Measurements from ENCODE around the gene KRTAP2-4. TPM values are rescaled to one million over a fixed set of nuclear protein-coding genes. Genes with fewer than 3 reads are reported as not detected.
"Not testable (repeated sequence)": the region's sequence is repeated elsewhere in the genome, so short reads cannot be mapped to it uniquely, and the experiment has no call there.

The KRTAP2-4 gene
- total and polyA plus RNA-seq, 2 of the 4 experiments (the other 2 are of a cell fraction) = not detected

DNA sequence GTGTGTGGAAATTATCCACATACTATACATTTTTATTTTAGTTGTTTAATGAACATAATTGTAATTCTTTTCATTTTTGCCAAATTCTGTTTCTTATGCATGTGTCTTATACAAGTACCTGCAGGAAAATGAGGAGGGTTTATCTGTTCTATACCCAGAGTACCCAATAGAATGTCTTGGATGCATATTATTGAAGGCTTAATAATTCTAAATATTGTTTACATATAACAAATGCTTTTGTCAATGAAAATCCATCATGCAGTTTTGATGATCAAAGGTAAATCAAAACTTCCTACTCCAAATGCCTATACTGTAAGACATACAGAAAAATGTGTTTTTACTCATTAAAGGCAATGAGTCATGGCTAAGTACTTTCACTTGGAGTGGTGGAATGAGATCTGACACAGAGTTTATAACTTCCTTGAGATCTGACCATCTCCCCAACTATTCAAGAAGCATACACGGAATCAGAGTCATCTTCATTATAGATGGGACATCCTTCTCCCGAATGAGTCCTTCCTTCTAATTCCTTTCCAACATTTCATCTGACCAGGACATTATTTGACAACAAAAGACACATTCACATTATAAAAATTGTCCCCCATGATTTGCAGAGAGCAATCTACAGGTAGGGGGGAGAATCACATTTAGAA, 38.8 kb upstream of the KRTAP2-4 start:
- peak overlapping the region; percentile 5; the same call in 1 of the 2 replicates for H2BK120ac ChIP-seq (ENCODE audit: low read depth, low read length)
- H3K18ac ChIP-seq (ENCODE audit: low read depth, low read length); H4K20me1 ChIP-seq (ENCODE audit: insufficient read depth, low read length); H3K27me3 ChIP-seq (ENCODE audit: control insufficient read depth, insufficient read depth, low read length); H3K4me1 ChIP-seq (ENCODE audit: control insufficient read depth, insufficient read depth, low read length); H2AK5ac ChIP-seq (ENCODE audit: low read depth, low read length); CTCF ChIA-PET; H2BK20ac ChIP-seq (ENCODE audit: low read depth, low read length); H4K91ac ChIP-seq (ENCODE audit: insufficient read depth, low read depth, low read length); H3K4ac ChIP-seq (ENCODE audit: low read depth, low read length); H3K4me3 ChIP-seq (ENCODE audit: insufficient read depth, low read depth, low read length); H3K79me1 ChIP-seq (ENCODE audit: low read depth in 1 of 2, low read length in 2 of 2); intact Hi-C loops (cut with micrococcal nuclease); H3K27ac ChIP-seq (ENCODE audit: insufficient read depth, low read length); H2AFZ ChIP-seq (replicated peaks; ENCODE audit: low read length, poor library complexity); BruUV-seq (replicated peaks); H3K9ac ChIP-seq (ENCODE audit: low read depth, low read length); POLR2A ChIA-PET (ENCODE audit: unreplicated experiment); H3K14ac ChIP-seq (replicated peaks; ENCODE audit: low read depth, low read length); H2AK9ac ChIP-seq (replicated peaks; ENCODE audit: low read depth, low read length, poor library complexity); dilution Hi-C loops (cut with HindIII; ENCODE audit: low sequenced_read_pairs, unreplicated experiment); H3K4me2 ChIP-seq (ENCODE audit: low read depth, low read length); H3K23ac ChIP-seq (ENCODE audit: low read depth, low read length); H4K5ac ChIP-seq (ENCODE audit: low read depth, low read length); H2BK15ac ChIP-seq (ENCODE audit: low read depth, low read length); in situ Hi-C loops (cut with MboI; ENCODE audit: low sequenced_read_pairs); H3K9me3 ChIP-seq (ENCODE audit: control insufficient read depth, insufficient read depth, low read length); H3K9me1 ChIP-seq (ENCODE audit: insufficient read depth, low read length); H3K36me3 ChIP-seq (ENCODE audit: control insufficient read depth, insufficient read depth, low read length): not testable (repeated sequence)
- H4K8ac ChIP-seq (ENCODE audit: low read depth in 2 of 2, low read length in 2 of 2) = peak overlapping the region in 1 of 2 experiments; percentile 49; a peak in 1 of 4 replicates
- 0 out of 2 replicates have a peak overlapping the region, but pooled peaks have one; percentile 32 for H3K56ac ChIP-seq (ENCODE audit: extremely low read depth, insufficient read depth, low read length)
- DNase-seq (peak; percentile 77), ATAC-seq (ENCODE audit: low read depth) (peak; percentile 81)
- TF ChIP-seq FOS (IDR thresholded peaks at IDR 0.05; ENCODE audit: low read depth, low read length) = 0 out of 2 replicates have a peak, but pooled peaks have one; percentile 8
- no CpG with 5 or more reads among the region's 2 CpGs for WGBS, 2 experiments (ENCODE audit: extremely low coverage in 2 of 2, insufficient read length in 1 of 2)
- peak overlapping the region; percentile 94 for H2BK5ac ChIP-seq (ENCODE audit: low read depth, low read length, poor library complexity, severe bottlenecking)

Data from IMR-90 (cell line).